HG03064 (cell line): ENCODE data around the gene TC2N.
A peak's percentile ranks its signal among the peaks of the same experiment; 100 is the strongest.
"Not testable (repeated sequence)": the region's sequence is repeated elsewhere in the genome, so short reads cannot be mapped to it uniquely, and the experiment has no call there.

Experiments used
- ATAC-seq: cut with Tn5 transposase; IDR thresholded peaks from one replicate; pipeline ENCODE4 v1.9.1; 2021; ENCODE audit warnings: low read depth; ENCODE audit not compliant: unreplicated experiment

Gene TC2N

GRCh38 chr14:91889477-91890211 lies 22.3 kb upstream of the TC2N start:
- ATAC-seq = no peak

DNA sequence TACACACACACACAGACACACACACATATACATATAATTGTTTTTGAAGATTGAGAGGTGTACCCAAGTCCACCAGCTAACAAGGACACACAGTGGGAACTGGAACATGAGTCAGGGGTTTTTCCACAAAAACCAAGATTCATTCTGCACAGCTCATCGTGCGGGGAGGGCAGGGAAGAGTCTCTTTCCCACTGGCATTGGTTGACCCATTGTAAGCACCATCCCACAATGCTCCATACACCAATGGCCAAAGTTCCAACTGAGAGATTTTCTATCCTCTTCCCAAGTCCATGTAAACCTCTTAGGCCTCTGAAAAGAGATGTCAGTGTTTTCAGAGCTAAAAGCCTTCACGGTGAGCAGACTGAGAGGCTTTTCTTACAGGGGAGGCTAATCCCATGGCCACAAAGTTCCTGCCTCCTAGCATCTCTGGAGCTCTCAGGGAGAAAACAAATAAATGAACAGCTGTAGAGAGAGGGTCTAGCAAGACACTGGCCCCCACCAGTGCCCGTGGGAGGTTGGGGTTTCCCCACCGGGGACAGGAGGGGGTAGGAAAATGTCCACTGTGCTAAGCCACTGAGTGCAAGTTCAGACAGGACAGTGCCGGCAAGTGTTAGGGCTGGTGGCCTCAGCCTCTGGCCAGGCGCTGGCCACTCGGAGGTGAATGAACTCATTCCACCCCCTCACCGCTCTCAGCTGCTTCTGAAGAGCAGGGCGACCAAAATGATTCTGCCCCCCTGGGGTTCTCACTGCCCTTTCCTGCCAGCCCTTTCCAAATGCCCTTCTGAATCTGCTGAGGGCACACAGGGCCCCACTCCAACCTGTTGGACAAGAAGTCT lies 21.5 kb upstream of the TC2N start:
- ATAC-seq = no peak

DNA sequence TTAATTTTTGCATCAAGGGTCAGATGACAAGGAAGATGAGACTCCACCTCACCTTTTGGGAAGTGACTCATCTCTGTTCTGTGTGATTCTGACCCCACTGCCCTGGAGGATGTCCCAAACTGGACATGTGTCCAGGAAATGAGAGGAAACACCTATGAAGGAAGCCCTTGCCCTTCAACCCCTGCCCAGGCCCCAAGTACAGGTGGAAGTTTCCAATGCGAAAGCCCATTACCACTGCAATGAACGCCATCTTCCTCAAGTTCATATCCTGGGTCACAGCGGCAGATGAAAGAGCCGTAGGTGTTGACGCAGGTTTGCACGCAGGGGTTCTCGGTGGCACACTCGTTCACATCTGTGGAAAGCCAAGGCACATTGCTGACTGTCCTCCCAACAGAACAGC lies 19.6 kb upstream of the TC2N start:
- ATAC-seq = no peak

DNA sequence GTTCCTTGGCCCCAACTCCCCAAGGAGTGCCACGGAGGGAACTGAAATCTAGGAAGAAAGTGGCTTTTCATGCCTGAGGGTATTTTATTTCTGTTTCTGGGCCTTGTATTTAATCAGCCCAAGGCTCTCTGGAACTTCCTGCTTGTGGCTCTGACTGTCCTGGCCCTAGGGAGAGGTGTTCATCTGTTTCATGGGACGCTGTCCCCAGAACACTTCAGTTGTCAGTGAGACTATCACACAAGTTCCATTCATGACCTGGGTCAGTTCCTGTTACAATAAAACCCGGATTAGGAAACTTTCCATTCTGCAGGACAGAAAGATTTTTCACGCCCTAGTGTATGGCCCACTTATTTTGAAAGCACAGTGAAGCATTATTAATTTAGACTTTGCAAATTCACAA lies 18.5 kb upstream of the TC2N start:
- ATAC-seq = no peak

GRCh38 chr14:91885113-91885712 lies 17.9 kb upstream of the TC2N start:
- no peak for ATAC-seq

GRCh38 chr14:91884664-91885063 lies 17.3 kb upstream of the TC2N start:
- ATAC-seq = no peak

DNA sequence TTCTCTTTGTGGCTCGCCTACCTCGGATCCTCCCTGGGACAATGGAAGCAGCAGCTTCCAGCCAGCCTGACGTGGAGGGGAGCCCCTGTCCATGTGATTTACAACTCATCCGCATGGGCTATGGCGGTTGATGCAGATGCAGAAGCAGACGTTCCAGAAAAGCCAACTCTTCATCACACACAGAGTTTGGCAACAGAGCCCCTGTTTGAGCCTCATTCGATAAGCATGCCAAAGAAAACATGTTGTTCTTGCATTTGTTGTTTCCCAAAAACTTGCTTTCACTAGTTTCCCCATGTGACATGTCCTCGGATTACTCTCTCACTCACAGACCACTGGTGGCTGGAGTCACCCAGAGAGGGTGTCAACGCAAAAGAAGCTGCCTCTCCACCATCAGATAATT lies 16.4 kb upstream of the TC2N start:
- no peak for ATAC-seq

DNA sequence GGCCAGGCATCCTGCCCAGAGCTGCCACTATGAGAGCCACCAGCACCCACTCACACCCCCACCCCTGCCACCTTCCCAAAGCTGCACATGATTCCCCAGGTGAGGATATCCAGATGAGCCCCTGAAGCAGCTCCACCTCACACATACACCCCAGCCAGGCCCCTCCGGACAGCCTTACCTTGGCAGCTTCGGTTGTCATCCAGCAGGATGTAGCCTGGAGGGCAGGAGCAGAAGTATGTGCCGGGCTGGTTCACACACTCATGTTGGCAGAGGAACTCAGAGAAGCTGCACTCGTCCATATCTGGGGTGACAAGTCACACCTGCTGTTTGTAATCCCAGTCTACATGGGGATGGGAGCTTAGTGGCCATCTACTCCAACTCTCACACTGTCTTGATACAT lies 15.4 kb upstream of the TC2N start:
- no peak for ATAC-seq

GRCh38 chr14:91882369-91882768 lies 15.0 kb upstream of the TC2N start:
- ATAC-seq = no peak

GRCh38 chr14:91879196-91879595 lies 11.9 kb upstream of the TC2N start:
- no peak for ATAC-seq

DNA sequence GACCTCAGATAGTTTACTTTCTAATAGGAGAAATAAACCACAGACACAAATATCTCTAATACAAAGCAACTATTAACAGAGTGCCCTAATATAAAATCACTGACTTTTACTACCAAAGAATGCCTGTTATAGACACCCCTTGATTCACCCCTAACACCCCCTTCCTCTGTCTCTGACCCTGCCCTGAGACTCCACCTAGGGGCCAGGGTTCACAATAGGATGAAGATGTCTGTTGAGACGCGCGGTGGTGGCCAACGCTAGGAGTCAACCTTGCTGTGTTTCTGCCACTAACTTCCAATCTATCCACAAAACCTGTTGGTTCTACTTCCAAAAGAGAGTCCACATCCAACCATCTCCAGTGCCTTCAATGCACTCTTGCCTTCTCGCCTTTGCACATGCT lies 10.9 kb upstream of the TC2N start:
- ATAC-seq = no peak

DNA sequence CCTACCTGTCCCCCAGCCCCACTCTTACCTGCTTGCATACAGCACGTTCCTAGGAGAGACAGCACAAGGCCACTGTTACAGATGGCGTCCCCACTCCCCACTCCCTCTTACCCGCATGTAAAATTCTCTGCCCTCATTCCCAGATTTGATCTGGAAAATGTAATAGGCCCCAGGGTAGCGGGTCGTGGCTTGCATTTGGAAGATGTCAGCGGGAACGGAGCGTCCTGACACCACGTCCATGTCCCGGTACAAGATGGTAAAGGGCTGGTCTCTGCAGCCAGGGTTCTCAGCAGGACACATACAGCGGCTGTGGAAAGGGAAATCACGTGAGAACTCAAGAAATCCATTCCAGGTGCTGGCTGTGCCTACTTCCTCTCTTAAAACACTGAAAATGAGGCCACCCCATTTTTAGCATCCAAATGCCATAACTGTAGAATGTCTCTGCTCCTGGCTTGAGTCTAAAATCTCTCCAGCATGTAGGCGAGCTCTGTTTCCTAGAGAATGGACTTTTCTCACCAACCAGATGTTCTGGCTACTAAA lies 10.1 kb upstream of the TC2N start:
- no peak for ATAC-seq

DNA sequence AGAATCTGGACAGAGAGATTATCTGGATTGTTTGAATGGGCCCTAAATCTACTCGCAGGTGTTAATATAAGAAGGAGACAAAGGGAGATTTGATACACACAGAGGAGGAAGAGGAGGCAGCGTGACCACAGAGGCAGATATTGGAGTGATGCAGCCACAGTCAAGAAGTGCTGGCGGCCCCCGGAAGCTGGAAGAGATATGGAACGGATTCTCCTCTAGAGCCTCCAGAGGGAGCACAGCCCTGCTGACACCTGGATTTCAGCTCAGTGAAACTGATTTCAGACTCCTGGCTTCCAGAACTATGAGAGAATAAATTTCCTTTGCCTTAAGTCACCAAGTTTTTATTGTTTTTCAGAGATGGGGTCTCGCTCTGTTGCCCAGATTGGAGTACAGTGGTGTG lies 9.2 kb upstream of the TC2N start:
- ATAC-seq = no peak

DNA sequence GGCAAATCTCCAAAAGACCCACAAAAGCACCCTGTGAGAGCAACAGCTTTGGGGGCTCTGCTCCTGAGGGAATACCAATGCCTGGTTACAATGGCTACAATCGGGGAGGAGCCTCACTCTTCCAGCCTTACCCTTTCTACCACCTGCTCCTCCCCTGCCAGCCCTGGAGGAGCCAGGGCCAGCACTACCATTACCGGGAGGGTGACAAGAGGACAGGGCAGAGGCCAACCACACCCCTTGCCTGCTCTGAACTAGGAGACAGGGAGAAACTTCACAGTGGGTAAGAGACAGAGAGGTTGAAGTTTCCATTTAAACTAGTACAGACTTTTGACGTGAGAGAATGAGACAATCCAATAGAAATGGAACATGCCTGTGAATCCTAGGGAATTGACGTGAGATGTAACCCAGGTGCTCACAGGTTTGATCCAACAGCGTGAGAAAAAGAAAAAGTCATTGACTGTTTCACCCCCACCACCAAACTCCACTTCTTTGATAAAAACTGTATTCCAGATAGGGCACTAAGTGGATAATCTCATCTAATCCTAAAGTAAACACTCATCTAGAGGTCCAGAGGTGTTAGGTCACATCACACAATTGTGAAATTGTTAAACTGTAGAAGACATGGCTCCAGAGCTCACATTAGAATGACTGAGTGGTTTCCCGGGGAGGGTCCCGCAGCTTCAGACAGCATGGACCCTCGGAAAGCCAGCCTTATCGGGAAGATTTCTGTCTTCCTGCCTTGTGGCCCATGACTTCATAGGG lies 8.4 kb upstream of the TC2N start:
- ATAC-seq = no peak

- ATAC-seq = peak; percentile 69
Measured at GRCh38 chr14:91873471-91874415, 6.4 kb upstream of the TC2N start.

- ATAC-seq = peak; percentile 8
Measured at GRCh38 chr14:91872517-91873470, 5.5 kb upstream of the TC2N start.

DNA sequence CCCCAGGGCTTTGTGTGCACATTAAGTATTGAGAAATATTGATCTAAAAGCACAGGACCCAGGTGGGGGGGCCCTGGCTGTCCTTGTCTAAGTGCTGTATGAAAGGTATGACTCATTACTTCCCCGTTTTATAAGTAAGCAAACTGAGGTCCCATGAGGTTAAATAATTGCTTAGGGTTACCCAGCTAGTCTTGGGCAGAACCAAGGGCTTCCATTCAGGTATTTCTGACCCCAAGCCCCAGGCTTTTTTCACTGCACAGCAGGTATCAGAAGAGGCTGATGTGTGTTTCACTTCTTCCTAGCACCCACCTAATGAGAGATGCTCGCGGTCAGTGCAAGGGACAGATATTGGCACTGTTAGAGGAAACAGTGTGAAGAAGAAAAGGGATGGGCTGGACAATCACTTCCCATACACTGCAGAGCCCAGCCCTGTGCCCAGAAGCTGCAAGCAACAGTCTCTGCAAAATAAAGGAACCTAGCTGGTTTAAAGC lies 4.7 kb upstream of the TC2N start:
- peak; percentile 38 for ATAC-seq

- not testable (repeated sequence) for ATAC-seq
Measured at GRCh38 chr14:91871401-91871800, 4.1 kb upstream of the TC2N start.
